Stimulated activated CD4-positive, alpha-beta T cell treated with anti-CD3 and anti-CD28 coated beads, Interleukin-2, amount 100 ng/mL, for 4 hours (primary cell): ENCODE results near the gene CHI3L1.
A peak's percentile ranks its signal among the peaks of the same experiment; 100 is the strongest.
"Not testable (repeated sequence)": the region's sequence is repeated elsewhere in the genome, so short reads cannot be mapped to it uniquely, and the experiment has no call there.

Experiments
- DNase-seq: peaks from one replicate; pipeline ENCODE4 v3.0.0-alpha.2; 2020; ENCODE audit warnings: low read depth

Gene CHI3L1

GRCh38 chr1:203186446-203187303 lies at the start of gene CHI3L1:
Gene CHI3L1, minus strand, starts transcription at chr1:203186704. Its CDS starts 81 bp downstream, at chr1:203186623.
- DNase-seq, result no peak

GRCh38 chr1:203234901-203235300 lies 48.4 kb upstream of the CHI3L1 start:
- DNase-seq, result not testable (repeated sequence)

GRCh38 chr1:203229471-203230135 lies 43.1 kb upstream of the CHI3L1 start, which contains the start of gene CHIT1:
Gene CHIT1, minus strand, starts transcription at chr1:203229673. Its CDS starts 37 bp downstream, at chr1:203229636.
- no peak for DNase-seq

GRCh38 chr1:203228670-203229069 lies 42.2 kb upstream of the CHI3L1 start:
- DNase-seq, result no peak

GRCh38 chr1:203227371-203228083 lies 41.0 kb upstream of the CHI3L1 start:
- DNase-seq, result no peak

- no peak for DNase-seq
These were observed 38.6 kb upstream of the CHI3L1 start for GRCh38 chr1:203225071-203225470.

- no peak for DNase-seq
These were observed 36.7 kb upstream of the CHI3L1 start for GRCh38 chr1:203223012-203223775.

- DNase-seq, result no peak
These were observed 33.4 kb upstream of the CHI3L1 start for GRCh38 chr1:203219934-203220333.

GRCh38 chr1:203219171-203219570 lies 32.7 kb upstream of the CHI3L1 start:
- DNase-seq, result no peak

GRCh38 chr1:203217668-203218067 lies 31.2 kb upstream of the CHI3L1 start:
- no peak for DNase-seq

- no peak for DNase-seq
These were observed 30.7 kb upstream of the CHI3L1 start for GRCh38 chr1:203217139-203217655.

GRCh38 chr1:203216274-203217138 lies 30.0 kb upstream of the CHI3L1 start:
- peak; percentile 29 for DNase-seq

GRCh38 chr1:203215573-203215972 lies 29.1 kb upstream of the CHI3L1 start:
- DNase-seq, result no peak

- DNase-seq, result no peak
These were observed 28.4 kb upstream of the CHI3L1 start for GRCh38 chr1:203214871-203215270.

GRCh38 chr1:203213126-203213525 lies 26.6 kb upstream of the CHI3L1 start:
- DNase-seq, result no peak

- no peak for DNase-seq
These were observed 25.3 kb upstream of the CHI3L1 start for GRCh38 chr1:203211812-203212211.

- no peak for DNase-seq
These were observed 24.5 kb upstream of the CHI3L1 start for GRCh38 chr1:203210988-203211387.

GRCh38 chr1:203210350-203210749 lies 23.8 kb upstream of the CHI3L1 start:
- DNase-seq, result no peak

GRCh38 chr1:203208181-203208580 lies 21.7 kb upstream of the CHI3L1 start:
- no peak for DNase-seq

- no peak for DNase-seq
These were observed 21.2 kb upstream of the CHI3L1 start for GRCh38 chr1:203207751-203208150.
